OCI-LY3 (cell line): ENCODE results near the gene KIAA0513.

Source experiments
- EZH2phosphoT487 ChIP-seq: fragments of 200-600 bp; shearing (Covaris generic); IDR thresholded peaks from 2 replicates; pipeline ENCODE4 v1.6.1; 2018; ENCODE audit warnings: antibody characterized with exemption, mixed run types, low read depth
- TF ChIP-seq, protein P1 (sequence below): fragments of 200-600, 300-600 bp; sonication (generic); IDR thresholded peaks from 2 replicates; pipeline ENCODE4 v1.5.1; 2014; ENCODE audit warnings: antibody characterized with exemption, low read length, low read depth

DNA sequence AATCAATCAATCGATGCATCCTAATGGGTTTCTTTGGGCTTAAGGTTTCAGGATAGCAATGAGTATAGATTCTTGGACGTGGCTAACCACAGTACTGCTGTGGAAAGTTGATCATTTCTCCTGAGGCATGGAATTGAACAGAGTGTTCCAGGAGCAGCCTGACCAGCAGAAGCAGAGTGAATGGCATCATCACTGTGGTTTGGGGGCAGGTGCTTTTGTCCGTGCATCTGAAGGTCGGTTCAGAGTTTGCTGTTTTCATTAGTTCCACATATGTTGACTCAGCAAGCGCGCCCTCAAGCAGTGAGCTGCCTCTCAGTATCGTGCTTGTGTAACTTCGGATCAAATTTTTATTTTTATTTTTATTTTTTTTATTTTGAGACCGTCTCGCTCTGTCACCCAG, 24.9 kb downstream of the KIAA0513 start:
- TF ChIP-seq, protein P1, sequence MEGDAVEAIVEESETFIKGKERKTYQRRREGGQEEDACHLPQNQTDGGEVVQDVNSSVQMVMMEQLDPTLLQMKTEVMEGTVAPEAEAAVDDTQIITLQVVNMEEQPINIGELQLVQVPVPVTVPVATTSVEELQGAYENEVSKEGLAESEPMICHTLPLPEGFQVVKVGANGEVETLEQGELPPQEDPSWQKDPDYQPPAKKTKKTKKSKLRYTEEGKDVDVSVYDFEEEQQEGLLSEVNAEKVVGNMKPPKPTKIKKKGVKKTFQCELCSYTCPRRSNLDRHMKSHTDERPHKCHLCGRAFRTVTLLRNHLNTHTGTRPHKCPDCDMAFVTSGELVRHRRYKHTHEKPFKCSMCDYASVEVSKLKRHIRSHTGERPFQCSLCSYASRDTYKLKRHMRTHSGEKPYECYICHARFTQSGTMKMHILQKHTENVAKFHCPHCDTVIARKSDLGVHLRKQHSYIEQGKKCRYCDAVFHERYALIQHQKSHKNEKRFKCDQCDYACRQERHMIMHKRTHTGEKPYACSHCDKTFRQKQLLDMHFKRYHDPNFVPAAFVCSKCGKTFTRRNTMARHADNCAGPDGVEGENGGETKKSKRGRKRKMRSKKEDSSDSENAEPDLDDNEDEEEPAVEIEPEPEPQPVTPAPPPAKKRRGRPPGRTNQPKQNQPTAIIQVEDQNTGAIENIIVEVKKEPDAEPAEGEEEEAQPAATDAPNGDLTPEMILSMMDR = no peak
- no peak for TF ChIP-seq EZH2phosphoT487
